Neural progenitor cell (in vitro differentiated cells): Measurements from ENCODE around the gene OR10A6. TPM values are rescaled to one million over a fixed set of nuclear protein-coding genes. Genes with fewer than 3 reads are reported as not detected.

Experiments used
- DNase-seq: peaks from one replicate; pipeline ENCODE4 v3.0.0-alpha.2; 2016; ENCODE audit warnings: low spot score
- H2AFZ ChIP-seq: fragments of 200-600 bp; sonication (generic); replicated peaks from 2 replicates; pipeline ENCODE4 v1.6.1; 2016; ENCODE audit warnings: antibody characterized with exemption
- H3F3A ChIP-seq: fragments of 200-600 bp; sonication (generic); 2 replicates; pipeline ENCODE4 v1.6.1; 2016; ENCODE audit warnings: antibody characterized with exemption, low read depth
- H3K27ac ChIP-seq: fragments of 200-600 bp; sonication (generic); 2 replicates; pipeline ENCODE4 v1.5.1; 2016; ENCODE audit warnings: mild to moderate bottlenecking
- H3K27me3 ChIP-seq: fragments of 200-600 bp; sonication (generic); 2 replicates; pipeline ENCODE4 v1.6.1; 2016; ENCODE audit warnings: mild to moderate bottlenecking, moderate library complexity
- H3K36me3 ChIP-seq: fragments of 200-600 bp; sonication (generic); 2 replicates; pipeline ENCODE4 v1.5.1; 2016
- H3K4me1 ChIP-seq: fragments of 200-600 bp; sonication (generic); 2 replicates; pipeline ENCODE4 v1.6.1; 2016; ENCODE audit warnings: mixed run types
- H3K4me2 ChIP-seq: fragments of 200-600 bp; sonication (generic); 2 replicates; pipeline ENCODE4 v1.6.1; 2016
- H3K4me3 ChIP-seq: fragments of 200-600 bp; sonication (generic); 2 replicates; pipeline ENCODE4 v1.5.1; 2016
- H3K79me2 ChIP-seq: fragments of 200-600 bp; sonication (generic); 2 replicates; pipeline ENCODE4 v1.6.1; 2016; ENCODE audit warnings: low read depth
- H3K9ac ChIP-seq: fragments of 200-600 bp; sonication (generic); 2 replicates; pipeline ENCODE4 v1.6.1; 2016
- H3K9me3 ChIP-seq: fragments of 200-600 bp; sonication (generic); 2 replicates; pipeline ENCODE4 v1.5.1; 2016; ENCODE audit warnings: low read depth
- H4K20me1 ChIP-seq: fragments of 200-600 bp; sonication (generic); 2 replicates; pipeline ENCODE4 v1.6.1; 2016; ENCODE audit warnings: low read depth
- H3K27ac Mint-ChIP-seq: 3 replicates; pipeline ENCODE4 v1.8.0; 2021; ENCODE audit warnings: mixed read lengths
- H3K27me3 Mint-ChIP-seq: 2 replicates; pipeline ENCODE4 v1.8.0; 2022; ENCODE audit warnings: low read depth, mild to moderate bottlenecking, inconsistent platforms, moderate library complexity, mixed read lengths; ENCODE audit not compliant: insufficient read depth
- H3K36me3 Mint-ChIP-seq: 3 replicates; pipeline ENCODE4 v1.8.0; 2021; ENCODE audit warnings: mixed read lengths
- H3K4me1 Mint-ChIP-seq: 3 replicates; pipeline ENCODE4 v1.8.0; 2021; ENCODE audit warnings: mixed read lengths
- H3K4me3 Mint-ChIP-seq: 3 replicates; pipeline ENCODE4 v1.8.0; 2021; ENCODE audit warnings: mild to moderate bottlenecking, moderate library complexity, mixed read lengths
- H3K9me3 Mint-ChIP-seq: 3 replicates; pipeline ENCODE4 v1.8.0; 2020; ENCODE audit warnings: mixed read lengths
- CTCF ChIP-seq: fragments of 200-600 bp; sonication (generic); IDR thresholded peaks from 2 replicates; pipeline ENCODE4 v1.5.1; 2017; ENCODE audit warnings: antibody characterized with exemption, mild to moderate bottlenecking
- EZH2 ChIP-seq: fragments of 200-600 bp; sonication (generic); IDR thresholded peaks from 2 replicates; pipeline ENCODE4 v1.6.1; 2017; ENCODE audit warnings: antibody characterized with exemption, mild to moderate bottlenecking, moderate library complexity
- EZH2phosphoT487 ChIP-seq: fragments of 200-600 bp; sonication (generic); IDR thresholded peaks from 2 replicates; pipeline ENCODE4 v1.6.1; 2017; ENCODE audit warnings: antibody characterized with exemption
- total RNA-seq: library from RNA; depleted of rRNA; stranded (reverse); fragments of >200 nt; gene quantifications from 2 replicates; pipeline ENCODE4 v1.2.3, GENCODE V29; 2015; ENCODE audit warnings: low replicate concordance

Gene OR10A6
- not detected in 2 replicates for total RNA-seq

- H3F3A ChIP-seq, result no peaks in the 10 kb centered on the region
- peaks cover 1% of the 10 kb centered on the region for H3K9me3 Mint-ChIP-seq
- no peaks in the 10 kb centered on the region for H3K4me1 Mint-ChIP-seq
- H3K4me2 ChIP-seq, result no peak within 1 kb of the TSS
- H3K4me1 ChIP-seq, result no peaks in the 10 kb centered on the region
- TF ChIP-seq EZH2, result no peak
- TF ChIP-seq CTCF, result no peak
- TF ChIP-seq EZH2phosphoT487, result no peak
- H3K36me3 ChIP-seq, result no peaks in the 10 kb centered on the region
- H3K4me3 ChIP-seq, result no peak within 1 kb of the TSS
- no peaks in the 10 kb centered on the region for H4K20me1 ChIP-seq
- no peak within 1 kb of the TSS for H2AFZ ChIP-seq
- H3K27ac Mint-ChIP-seq, result no peak within 1 kb of the TSS
- no peaks in the 10 kb centered on the region for H3K36me3 Mint-ChIP-seq
- H3K27me3 ChIP-seq, result no peaks in the 10 kb centered on the region
- H3K27ac ChIP-seq, result no peak within 1 kb of the TSS
- peaks cover 2% of the 10 kb centered on the region for H3K27me3 Mint-ChIP-seq
- H3K9me3 ChIP-seq, result no peaks in the 10 kb centered on the region
- H3K9ac ChIP-seq, result no peak within 1 kb of the TSS
- H3K4me3 Mint-ChIP-seq, result no peak within 1 kb of the TSS
- no peak for DNase-seq
- no peaks in the 10 kb centered on the region for H3K79me2 ChIP-seq
Measured at GRCh38 chr11:7931168-7931567, at the start of gene OR10A6. Gene OR10A6, minus strand, starts transcription at chr11:7931268. Its CDS starts 2,606 bp downstream, at chr11:7928662.

GRCh38 chr11:7977232-7977917 is 46.3 kb upstream of the OR10A6 start:
- no peak overlapping the region for H3K9ac ChIP-seq
- no peak overlapping the region for H3K27ac Mint-ChIP-seq
- H3K4me1 ChIP-seq, result no peaks in the 10 kb centered on the region
- H2AFZ ChIP-seq, result no peak overlapping the region
- H3K4me2 ChIP-seq, result no peak overlapping the region
- no peaks in the 10 kb centered on the region for H3K79me2 ChIP-seq
- H3K4me3 ChIP-seq, result no peak overlapping the region
- no peaks in the 10 kb centered on the region for H4K20me1 ChIP-seq
- H3K4me3 Mint-ChIP-seq, result no peak overlapping the region
- no peaks in the 10 kb centered on the region for H3F3A ChIP-seq
- no peak overlapping the region for H3K27ac ChIP-seq
- H3K36me3 Mint-ChIP-seq, result no peaks in the 10 kb centered on the region
- no peak for DNase-seq
- H3K4me1 Mint-ChIP-seq, result no peaks in the 10 kb centered on the region
- no peak for TF ChIP-seq EZH2phosphoT487
- TF ChIP-seq CTCF, result no peak
- no peak for TF ChIP-seq EZH2
- no peaks in the 10 kb centered on the region for H3K9me3 ChIP-seq
- no peaks in the 10 kb centered on the region for H3K9me3 Mint-ChIP-seq
- no peaks in the 10 kb centered on the region for H3K27me3 ChIP-seq
- H3K27me3 Mint-ChIP-seq, result no peaks in the 10 kb centered on the region
- H3K36me3 ChIP-seq, result no peaks in the 10 kb centered on the region

- H3K4me1 Mint-ChIP-seq, result no peaks in the 10 kb centered on the region
- H3K27me3 Mint-ChIP-seq, result no peaks in the 10 kb centered on the region
- H3K27me3 ChIP-seq, result no peaks in the 10 kb centered on the region
- H3K4me1 ChIP-seq, result no peaks in the 10 kb centered on the region
- H3K27ac Mint-ChIP-seq, result peak overlapping the region; percentile 19
- TF ChIP-seq CTCF, result no peak
- no peak for TF ChIP-seq EZH2
- TF ChIP-seq EZH2phosphoT487, result no peak
- H3K4me2 ChIP-seq, result no peak overlapping the region
- no peaks in the 10 kb centered on the region for H4K20me1 ChIP-seq
- H3K36me3 Mint-ChIP-seq, result no peaks in the 10 kb centered on the region
- H3K9me3 Mint-ChIP-seq, result no peaks in the 10 kb centered on the region
- no peak for DNase-seq
- H3K9ac ChIP-seq, result no peak overlapping the region
- H3K9me3 ChIP-seq, result no peaks in the 10 kb centered on the region
- H3K4me3 Mint-ChIP-seq, result no peak overlapping the region
- H3K79me2 ChIP-seq, result no peaks in the 10 kb centered on the region
- no peak overlapping the region for H3K27ac ChIP-seq
- H3F3A ChIP-seq, result no peaks in the 10 kb centered on the region
- no peaks in the 10 kb centered on the region for H3K36me3 ChIP-seq
- no peak overlapping the region for H3K4me3 ChIP-seq
- no peak overlapping the region for H2AFZ ChIP-seq
Measured at GRCh38 chr11:7974668-7975067, 43.6 kb upstream of the OR10A6 start.
